PC-9 (cell line): ENCODE measurements around the gene ITM2C. TPM values are rescaled to one million over a fixed set of nuclear protein-coding genes. Genes with fewer than 3 reads are reported as not detected.

Experiments used
- BruUV-seq: library from RNA; stranded (reverse); fragments of 400-500 nt; replicated peaks from 2 replicates; lab custom pipeline; 2021; lab: Mats Ljungman, UMichigan
- CTCF ChIA-PET: fragments of 300-600 bp; sonication (Branson Sonifier 250); formaldehyde crosslinking; loops from one replicate; lab custom pipeline; 2022; ENCODE audit warnings: antibody characterized with exemption; lab: Charles Lee
- POLR2A ChIA-PET: fragments of 300-600 bp; sonication (Branson Sonifier 250); formaldehyde crosslinking; loops from one replicate; lab custom pipeline; 2022; ENCODE audit warnings: antibody characterized with exemption; ENCODE audit not compliant: unreplicated experiment; lab: Charles Lee
- DNase-seq, 2 experiments: peaks; one replicate each; pipeline versions ENCODE4 v3.0.0 to v3.0.0-alpha.2; 2015 to 2022; ENCODE audit warnings: mixed read lengths in 1 of 2
- H2AFZ ChIP-seq: fragments of 200-600 bp; sonication (generic); 2 replicates; pipeline ENCODE4 v1.8.1; 2017; ENCODE audit warnings: antibody characterized with exemption
- H3F3A ChIP-seq: fragments of 200-600 bp; sonication (generic); 2 replicates; pipeline ENCODE4 v1.8.1; 2017; ENCODE audit warnings: antibody characterized with exemption, mild to moderate bottlenecking, low read depth; ENCODE audit not compliant: insufficient read depth
- H3K27ac ChIP-seq: fragments of 200-600 bp; sonication (generic); 2 replicates; pipeline ENCODE4 v1.6.1; 2016; ENCODE audit warnings: mixed run types
- H3K27me3 ChIP-seq: fragments of 200-600 bp; sonication (generic); 2 replicates; pipeline ENCODE4 v1.6.1; 2016; ENCODE audit warnings: low read depth, mixed run types; ENCODE audit not compliant: insufficient read depth
- H3K36me3 ChIP-seq: fragments of 200-600 bp; sonication (generic); 2 replicates; pipeline ENCODE4 v1.6.1; 2016; ENCODE audit warnings: low read depth, mixed run types
- H3K4me1 ChIP-seq: fragments of 200-600 bp; sonication (generic); replicated peaks from 2 replicates; pipeline ENCODE4 v1.6.1; 2016; ENCODE audit warnings: mixed run types; ENCODE audit not compliant: insufficient read depth
- H3K4me2 ChIP-seq: fragments of 200-600 bp; sonication (generic); 2 replicates; pipeline ENCODE4 v1.6.1; 2017; ENCODE audit warnings: mixed run types
- H3K4me3 ChIP-seq: fragments of 200-600 bp; sonication (generic); 2 replicates; pipeline ENCODE4 v1.6.1; 2016; ENCODE audit warnings: mixed run types
- H3K79me2 ChIP-seq: fragments of 200-600 bp; sonication (generic); 2 replicates; pipeline ENCODE4 v1.6.1; 2017; ENCODE audit warnings: low read depth, mixed run types
- H3K9me2 ChIP-seq: fragments of 200-600 bp; sonication (generic); 2 replicates; pipeline ENCODE4 v1.8.1; 2017; ENCODE audit warnings: mild to moderate bottlenecking; ENCODE audit not compliant: insufficient read depth
- H3K9me3 ChIP-seq: fragments of 200-600 bp; sonication (generic); 2 replicates; pipeline ENCODE4 v1.8.1; 2016; ENCODE audit warnings: low read depth; ENCODE audit not compliant: insufficient read depth
- H4K20me1 ChIP-seq: fragments of 200-600 bp; sonication (generic); 2 replicates; pipeline ENCODE4 v1.8.1; 2017; ENCODE audit not compliant: insufficient read depth
- CTCF ChIP-seq: fragments of 200-600 bp; sonication (generic); conservative IDR thresholded peaks from 2 replicates; pipeline ENCODE4 v1.6.1; 2017; ENCODE audit warnings: mixed run types, antibody characterized with exemption, mild to moderate bottlenecking, moderate library complexity
- EZH2 ChIP-seq: fragments of 200-600 bp; sonication (generic); IDR thresholded peaks from 2 replicates; pipeline ENCODE4 v1.8.0; 2017; ENCODE audit warnings: antibody characterized with exemption, low read depth
- intact Hi-C: fragments of 100-400 bp; cut with micrococcal nuclease; formaldehyde crosslinking; loops from one replicate; pipeline ENCODE4 v1.10.0; 2022; ENCODE audit not compliant: unreplicated experiment
- total RNA-seq: library from RNA; stranded (reverse); gene quantifications from 2 replicates; pipeline ENCODE4 v1.2.3, GENCODE V29; 2021

Gene ITM2C
- total RNA-seq, 1 experiment from 2014 or later = 76.0 TPM

DNA sequence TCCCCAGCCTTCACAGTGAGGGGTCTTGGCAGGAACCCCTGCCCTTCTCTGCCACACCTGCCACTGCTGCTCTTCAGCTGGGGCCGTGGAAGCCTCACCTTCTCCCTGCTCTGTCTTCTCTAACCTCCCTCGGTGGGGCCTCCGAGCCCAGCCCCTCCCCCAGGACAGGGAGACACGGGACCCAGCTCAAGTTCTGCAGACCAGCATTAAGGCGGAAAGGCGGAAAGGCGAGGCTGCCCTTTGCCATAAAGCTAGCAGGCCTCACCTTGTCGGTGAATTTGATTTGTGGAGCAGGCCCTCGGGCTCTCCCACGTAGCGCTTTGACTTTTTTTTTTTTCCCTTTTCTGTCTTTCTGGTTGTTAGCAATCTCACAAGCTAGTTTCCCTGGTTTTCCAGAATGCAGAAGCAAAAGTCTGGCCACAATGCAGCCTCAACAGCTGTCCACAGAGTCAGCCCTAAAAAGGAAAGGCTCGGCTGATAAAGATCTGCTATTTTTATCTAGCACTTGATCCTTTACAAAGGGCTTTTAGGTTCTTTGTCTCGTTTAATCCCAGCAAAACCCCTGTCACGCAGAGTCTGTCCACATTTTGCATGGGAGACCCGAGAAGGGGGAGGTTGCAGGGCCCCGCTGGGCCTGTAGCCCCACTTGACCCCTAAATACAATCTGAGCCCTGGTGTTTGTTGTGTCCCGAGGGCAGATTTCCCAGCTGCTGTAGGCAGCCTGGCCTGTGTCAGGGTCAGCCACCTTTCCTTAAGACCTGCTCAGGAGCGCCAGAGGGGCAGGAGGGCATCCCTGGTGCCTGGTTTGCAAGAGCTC lies 6.0 kb downstream of the ITM2C start:
- BruUV-seq = no TSS peak
- ChIA-PET CTCF (interaction anchor here (0.5 kb wide), 1 partner anchor 529 kb away, joined by 3 read pairs; no protein-coding TSS in a partner anchor), POLR2A (interaction anchor here (0.6 to 1.2 kb wide), 3 partner anchors 15 to 666 kb away, joined by 4 to 10 read pairs (median 4); partner anchors contain the start of gene NCL)
- H3K4me1 ChIP-seq = no peaks in the 10 kb centered on the region
- TF ChIP-seq EZH2 (no peak), CTCF (no peak)
- no peak overlapping the region for H3K4me3 ChIP-seq
- H3K9me2 ChIP-seq = no peaks in the 10 kb centered on the region
- no peaks in the 10 kb centered on the region for H3K36me3 ChIP-seq
- no peak overlapping the region for H2AFZ ChIP-seq
- no peaks in the 10 kb centered on the region for H3K79me2 ChIP-seq
- 0 out of 2 replicates have a peak, but pooled peaks cover 5% of the 10 kb centered on the region for H3F3A ChIP-seq
- no peaks in the 10 kb centered on the region for H3K9me3 ChIP-seq
- no peak overlapping the region for H3K27ac ChIP-seq
- intact Hi-C loops = no loop called here
- no peaks in the 10 kb centered on the region for H3K27me3 ChIP-seq
- H4K20me1 ChIP-seq = no peaks in the 10 kb centered on the region
- DNase-seq = peak in 1 of 2 experiments; percentile 61
- H3K4me2 ChIP-seq = no peak overlapping the region

DNA sequence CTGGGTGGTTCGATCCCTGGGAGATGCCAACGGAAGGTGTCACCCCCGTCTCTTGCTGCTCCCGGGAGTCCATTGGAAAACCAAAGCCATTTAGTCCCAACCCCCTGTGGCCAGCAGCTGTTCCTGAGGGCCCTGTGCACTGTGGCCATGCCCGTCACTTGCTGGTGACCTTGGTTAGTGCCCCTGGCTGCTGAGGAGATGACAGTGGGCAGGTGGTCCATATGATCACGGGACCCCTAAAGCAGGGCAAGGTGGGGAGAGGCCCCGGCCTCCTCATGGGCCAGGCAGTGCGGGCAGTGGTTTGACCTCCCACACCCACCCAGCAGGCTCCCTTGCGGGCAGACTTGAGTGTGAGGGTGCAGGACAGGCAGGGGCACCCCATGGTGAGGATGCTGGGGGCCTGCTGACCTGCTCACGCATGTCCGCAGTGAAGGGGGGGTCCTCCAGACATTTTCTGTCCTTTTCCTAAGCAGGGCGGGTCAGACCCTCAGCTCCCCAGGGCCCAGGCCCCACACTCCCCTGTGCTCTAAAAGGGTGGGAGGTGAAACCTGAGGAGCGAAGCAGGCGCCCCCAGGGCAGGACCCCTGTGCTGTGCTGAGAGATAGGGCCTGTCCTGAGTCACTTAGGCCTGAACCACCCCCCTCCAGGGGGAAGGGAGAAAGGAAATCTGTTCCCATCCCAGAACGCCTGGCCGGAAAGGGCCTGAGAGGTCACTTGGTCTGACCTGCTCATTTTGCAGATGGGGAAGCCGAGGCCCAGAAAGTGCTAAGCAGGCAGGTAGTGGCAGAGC lies 6.8 kb downstream of the ITM2C start:
- no peak overlapping the region for H3K4me3 ChIP-seq
- intact Hi-C loops = no loop called here
- no peak for TF ChIP-seq CTCF
- H3K4me2 ChIP-seq = no peak overlapping the region
- H3K27me3 ChIP-seq = no peaks in the 10 kb centered on the region
- CTCF ChIA-PET = interaction anchor here (0.5 kb wide), 1 partner anchor 529 kb away, joined by 3 read pairs; no protein-coding TSS in a partner anchor
- POLR2A ChIA-PET = interaction anchor here (0.6 to 1.2 kb wide), 3 partner anchors 14 to 665 kb away, joined by 4 to 10 read pairs (median 4); partner anchors contain the start of gene NCL
- H3K9me2 ChIP-seq = no peaks in the 10 kb centered on the region
- no peaks in the 10 kb centered on the region for H3K36me3 ChIP-seq
- H3F3A ChIP-seq = 0 out of 2 replicates have a peak, but pooled peaks cover 5% of the 10 kb centered on the region
- no peaks in the 10 kb centered on the region for H3K79me2 ChIP-seq
- DNase-seq = no peak
- H3K4me1 ChIP-seq = no peaks in the 10 kb centered on the region
- H4K20me1 ChIP-seq = no peaks in the 10 kb centered on the region
- no peak overlapping the region for H3K27ac ChIP-seq
- H3K9me3 ChIP-seq = no peaks in the 10 kb centered on the region
- H2AFZ ChIP-seq = no peak overlapping the region
- no TSS peak for BruUV-seq

DNA sequence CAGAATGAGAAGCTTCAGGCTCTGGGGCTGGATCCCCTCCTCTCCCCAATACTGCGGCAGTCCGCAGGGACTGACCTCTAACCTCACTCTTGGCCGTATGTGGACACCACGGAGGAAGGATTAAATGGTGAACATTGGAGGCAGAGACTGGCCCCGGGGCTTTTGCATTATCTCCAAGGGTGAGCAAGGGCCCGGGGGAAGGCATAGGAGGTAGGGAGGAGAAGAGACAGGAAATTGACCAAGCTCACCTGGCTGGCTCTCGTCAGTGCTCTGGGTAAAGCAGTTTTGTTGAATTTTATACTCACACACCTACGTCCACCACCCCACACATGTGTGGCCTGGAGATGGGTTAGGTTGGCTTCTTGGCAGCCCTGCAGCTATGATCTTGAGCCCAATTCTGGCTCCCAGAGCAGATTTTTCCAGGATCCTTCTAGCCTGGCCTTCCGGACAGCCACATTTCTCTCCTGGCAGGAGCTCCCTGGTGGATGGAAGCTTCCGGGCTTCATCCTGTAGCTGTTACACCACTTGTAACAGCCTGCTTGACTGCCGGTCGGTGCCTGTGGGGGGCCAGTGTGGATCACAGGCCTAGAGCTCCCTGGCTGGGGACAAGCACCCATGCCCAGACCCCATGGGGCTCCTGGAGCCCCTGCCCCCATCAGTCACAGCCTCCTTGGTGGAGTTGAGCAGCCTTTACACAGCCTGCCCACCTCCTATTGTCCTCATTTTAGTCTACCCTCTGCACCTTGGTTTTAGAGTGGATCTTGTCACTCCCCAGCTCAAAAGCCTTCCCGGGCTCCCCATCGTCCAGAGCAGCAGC lies 7.6 kb downstream of the ITM2C start:
- no TSS peak for BruUV-seq
- ChIA-PET POLR2A (interaction anchor here (0.5 kb wide), 1 partner anchor 374 kb away, joined by 11 read pairs; no protein-coding TSS in a partner anchor), CTCF (no interaction called here)
- Histone ChIP-seq H2AFZ (no peak overlapping the region), H3K27ac (no peak overlapping the region), H3K9me3 (no peaks in the 10 kb centered on the region), H3K27me3 (no peaks in the 10 kb centered on the region), H4K20me1 (no peaks in the 10 kb centered on the region), H3K4me2 (no peak overlapping the region), H3K79me2 (no peaks in the 10 kb centered on the region), H3K4me3 (no peak overlapping the region), H3K36me3 (no peaks in the 10 kb centered on the region), H3F3A (no peaks in the 10 kb centered on the region), H3K9me2 (no peaks in the 10 kb centered on the region), H3K4me1 (no peaks in the 10 kb centered on the region)
- no peak for DNase-seq
- intact Hi-C loops = no loop called here
- TF ChIP-seq CTCF (no peak), EZH2 (no peak)
